ENCODE data around the gene MARCO.

- TF ChIP-seq GABPA (IDR thresholded peaks at IDR 0.05 in 1 of 2, conservative IDR thresholded peaks at IDR 0.05 in 1 of 2) (no peak), FOXA2 (IDR thresholded peaks at IDR 0.05) (no peak), JUND (IDR thresholded peaks at IDR 0.05) (no peak), EGR1 (IDR thresholded peaks at IDR 0.05; ENCODE audit: low read depth in 2 of 2) (no peak), SP1 (IDR thresholded peaks at IDR 0.05) (no peak), TAF1 (conservative IDR thresholded peaks at IDR 0.05) (no peak), YY1 (IDR thresholded peaks at IDR 0.05) (no peak), RAD21 (IDR thresholded peaks at IDR 0.05) (no peak)
- TF ChIP-seq, protein P1, sequence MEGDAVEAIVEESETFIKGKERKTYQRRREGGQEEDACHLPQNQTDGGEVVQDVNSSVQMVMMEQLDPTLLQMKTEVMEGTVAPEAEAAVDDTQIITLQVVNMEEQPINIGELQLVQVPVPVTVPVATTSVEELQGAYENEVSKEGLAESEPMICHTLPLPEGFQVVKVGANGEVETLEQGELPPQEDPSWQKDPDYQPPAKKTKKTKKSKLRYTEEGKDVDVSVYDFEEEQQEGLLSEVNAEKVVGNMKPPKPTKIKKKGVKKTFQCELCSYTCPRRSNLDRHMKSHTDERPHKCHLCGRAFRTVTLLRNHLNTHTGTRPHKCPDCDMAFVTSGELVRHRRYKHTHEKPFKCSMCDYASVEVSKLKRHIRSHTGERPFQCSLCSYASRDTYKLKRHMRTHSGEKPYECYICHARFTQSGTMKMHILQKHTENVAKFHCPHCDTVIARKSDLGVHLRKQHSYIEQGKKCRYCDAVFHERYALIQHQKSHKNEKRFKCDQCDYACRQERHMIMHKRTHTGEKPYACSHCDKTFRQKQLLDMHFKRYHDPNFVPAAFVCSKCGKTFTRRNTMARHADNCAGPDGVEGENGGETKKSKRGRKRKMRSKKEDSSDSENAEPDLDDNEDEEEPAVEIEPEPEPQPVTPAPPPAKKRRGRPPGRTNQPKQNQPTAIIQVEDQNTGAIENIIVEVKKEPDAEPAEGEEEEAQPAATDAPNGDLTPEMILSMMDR (IDR thresholded peaks at IDR 0.05; ENCODE audit: low read depth, low read length, missing input control) = no peak
- TF ChIP-seq, protein P2, sequence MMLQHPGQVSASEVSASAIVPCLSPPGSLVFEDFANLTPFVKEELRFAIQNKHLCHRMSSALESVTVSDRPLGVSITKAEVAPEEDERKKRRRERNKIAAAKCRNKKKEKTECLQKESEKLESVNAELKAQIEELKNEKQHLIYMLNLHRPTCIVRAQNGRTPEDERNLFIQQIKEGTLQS (IDR thresholded peaks at IDR 0.05) = no peak
- TF ChIP-seq, protein P3, sequence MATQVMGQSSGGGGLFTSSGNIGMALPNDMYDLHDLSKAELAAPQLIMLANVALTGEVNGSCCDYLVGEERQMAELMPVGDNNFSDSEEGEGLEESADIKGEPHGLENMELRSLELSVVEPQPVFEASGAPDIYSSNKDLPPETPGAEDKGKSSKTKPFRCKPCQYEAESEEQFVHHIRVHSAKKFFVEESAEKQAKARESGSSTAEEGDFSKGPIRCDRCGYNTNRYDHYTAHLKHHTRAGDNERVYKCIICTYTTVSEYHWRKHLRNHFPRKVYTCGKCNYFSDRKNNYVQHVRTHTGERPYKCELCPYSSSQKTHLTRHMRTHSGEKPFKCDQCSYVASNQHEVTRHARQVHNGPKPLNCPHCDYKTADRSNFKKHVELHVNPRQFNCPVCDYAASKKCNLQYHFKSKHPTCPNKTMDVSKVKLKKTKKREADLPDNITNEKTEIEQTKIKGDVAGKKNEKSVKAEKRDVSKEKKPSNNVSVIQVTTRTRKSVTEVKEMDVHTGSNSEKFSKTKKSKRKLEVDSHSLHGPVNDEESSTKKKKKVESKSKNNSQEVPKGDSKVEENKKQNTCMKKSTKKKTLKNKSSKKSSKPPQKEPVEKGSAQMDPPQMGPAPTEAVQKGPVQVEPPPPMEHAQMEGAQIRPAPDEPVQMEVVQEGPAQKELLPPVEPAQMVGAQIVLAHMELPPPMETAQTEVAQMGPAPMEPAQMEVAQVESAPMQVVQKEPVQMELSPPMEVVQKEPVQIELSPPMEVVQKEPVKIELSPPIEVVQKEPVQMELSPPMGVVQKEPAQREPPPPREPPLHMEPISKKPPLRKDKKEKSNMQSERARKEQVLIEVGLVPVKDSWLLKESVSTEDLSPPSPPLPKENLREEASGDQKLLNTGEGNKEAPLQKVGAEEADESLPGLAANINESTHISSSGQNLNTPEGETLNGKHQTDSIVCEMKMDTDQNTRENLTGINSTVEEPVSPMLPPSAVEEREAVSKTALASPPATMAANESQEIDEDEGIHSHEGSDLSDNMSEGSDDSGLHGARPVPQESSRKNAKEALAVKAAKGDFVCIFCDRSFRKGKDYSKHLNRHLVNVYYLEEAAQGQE (IDR thresholded peaks at IDR 0.05) = no peak
- TF ChIP-seq, protein P4, sequence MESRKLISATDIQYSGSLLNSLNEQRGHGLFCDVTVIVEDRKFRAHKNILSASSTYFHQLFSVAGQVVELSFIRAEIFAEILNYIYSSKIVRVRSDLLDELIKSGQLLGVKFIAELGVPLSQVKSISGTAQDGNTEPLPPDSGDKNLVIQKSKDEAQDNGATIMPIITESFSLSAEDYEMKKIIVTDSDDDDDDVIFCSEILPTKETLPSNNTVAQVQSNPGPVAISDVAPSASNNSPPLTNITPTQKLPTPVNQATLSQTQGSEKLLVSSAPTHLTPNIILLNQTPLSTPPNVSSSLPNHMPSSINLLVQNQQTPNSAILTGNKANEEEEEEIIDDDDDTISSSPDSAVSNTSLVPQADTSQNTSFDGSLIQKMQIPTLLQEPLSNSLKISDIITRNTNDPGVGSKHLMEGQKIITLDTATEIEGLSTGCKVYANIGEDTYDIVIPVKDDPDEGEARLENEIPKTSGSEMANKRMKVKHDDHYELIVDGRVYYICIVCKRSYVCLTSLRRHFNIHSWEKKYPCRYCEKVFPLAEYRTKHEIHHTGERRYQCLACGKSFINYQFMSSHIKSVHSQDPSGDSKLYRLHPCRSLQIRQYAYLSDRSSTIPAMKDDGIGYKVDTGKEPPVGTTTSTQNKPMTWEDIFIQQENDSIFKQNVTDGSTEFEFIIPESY (IDR thresholded peaks at IDR 0.05) = no peak
- TF ChIP-seq, protein P5, sequence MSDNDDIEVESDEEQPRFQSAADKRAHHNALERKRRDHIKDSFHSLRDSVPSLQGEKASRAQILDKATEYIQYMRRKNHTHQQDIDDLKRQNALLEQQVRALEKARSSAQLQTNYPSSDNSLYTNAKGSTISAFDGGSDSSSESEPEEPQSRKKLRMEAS (IDR thresholded peaks at IDR 0.05) = no peak
Measured at GRCh38 chr2:119029297-119029696, 87.3 kb downstream of the MARCO start.
